HepG2 (cell line): ENCODE results near the gene EIF5. TPM values are rescaled to one million over a fixed set of nuclear protein-coding genes. Genes with fewer than 3 reads are reported as not detected.

ENCODE experiments used
- ATF7-NPFF ChIP-seq: sonication (generic); formaldehyde crosslinking; IDR thresholded peaks from 2 replicates; pipeline ENCODE4 v1.8.1; 2023; ENCODE audit warnings: mild to moderate bottlenecking, low read depth, missing genetic modification reagents, moderate library complexity
- ELF3 ChIP-seq: IDR thresholded peaks from 2 replicates; pipeline ENCODE4 v1.6.1; 2016; ENCODE audit warnings: missing genetic modification reagents, missing compliant biosample characterization
- HDAC1 ChIP-seq: sonication (generic); formaldehyde crosslinking; IDR thresholded peaks from 2 replicates; pipeline ENCODE4 v1.5.1; 2020; ENCODE audit warnings: mild to moderate bottlenecking, missing genetic modification reagents
- ISL2 ChIP-seq: sonication (generic); formaldehyde crosslinking; IDR thresholded peaks from 2 replicates; pipeline ENCODE4 v1.5.0; 2020; ENCODE audit warnings: missing genetic modification reagents
- KDM4B ChIP-seq: sonication (generic); formaldehyde crosslinking; IDR thresholded peaks from 2 replicates; pipeline ENCODE4 v1.4.0; 2020; ENCODE audit warnings: missing genetic modification reagents
- MZF1 ChIP-seq: sonication (generic); formaldehyde crosslinking; IDR thresholded peaks from 2 replicates; pipeline ENCODE4 v1.8.1; 2023; ENCODE audit warnings: mild to moderate bottlenecking, missing genetic modification reagents, borderline replicate concordance
- NR3C1 ChIP-seq: sonication (generic); formaldehyde crosslinking; IDR thresholded peaks from 2 replicates; pipeline ENCODE4 v1.4.0; 2020; ENCODE audit warnings: missing genetic modification reagents
- SALL1 ChIP-seq: sonication (generic); formaldehyde crosslinking; IDR thresholded peaks from 2 replicates; pipeline ENCODE4 v1.8.0; 2022; ENCODE audit warnings: mild to moderate bottlenecking, missing genetic modification reagents
- ZBTB7B ChIP-seq: sonication (generic); formaldehyde crosslinking; IDR thresholded peaks from 2 replicates; pipeline ENCODE4 v1.4.0; 2020; ENCODE audit warnings: missing genetic modification reagents
- ZKSCAN8 ChIP-seq: IDR thresholded peaks from 2 replicates; pipeline ENCODE4 v1.6.1; 2016; ENCODE audit warnings: borderline replicate concordance, missing genetic modification reagents, missing compliant biosample characterization
- ZNF143 ChIP-seq: sonication (generic); formaldehyde crosslinking; IDR thresholded peaks from 2 replicates; pipeline ENCODE4 v1.4.0; 2020; ENCODE audit warnings: missing genetic modification reagents
- ZNF33B ChIP-seq: sonication (generic); formaldehyde crosslinking; IDR thresholded peaks from 2 replicates; pipeline ENCODE4 v1.5.1; 2020; ENCODE audit warnings: mild to moderate bottlenecking, missing genetic modification reagents
- ZNF768 ChIP-seq: sonication (generic); formaldehyde crosslinking; IDR thresholded peaks from 2 replicates; pipeline ENCODE4 v1.4.0; 2020; ENCODE audit warnings: missing genetic modification reagents
- ZSCAN21 ChIP-seq: sonication (generic); formaldehyde crosslinking; IDR thresholded peaks from 2 replicates; pipeline ENCODE4 v1.8.0; 2022; ENCODE audit warnings: mild to moderate bottlenecking, missing genetic modification reagents, moderate library complexity, borderline replicate concordance
- ZSCAN29 ChIP-seq: sonication (generic); formaldehyde crosslinking; conservative IDR thresholded peaks from 2 replicates; pipeline ENCODE4 v1.4.0; 2020; ENCODE audit warnings: mild to moderate bottlenecking, missing genetic modification reagents
- polyA plus RNA-seq, 8 experiments: library from polyadenylated mRNA; depleted of rRNA in 3 of 8; stranded (reverse) in 7 of 8; unstranded in 1 of 8; fragments of >200 nt; fragmentation: Illumina TruSeq in 4 of 8; extraction: Trizol in 4 of 8; gene quantifications; 2 replicates each; pipeline versions ENCODE4 v1.2.1 to v1.2.3, GENCODE V29; 2011 to 2016; ENCODE audit warnings: low read depth in 4 of 8, missing spikeins in 1 of 8, mixed read lengths in 1 of 8; ENCODE audit not compliant: insufficient read depth in 1 of 8
- total RNA-seq, 5 experiments: library from RNA; depleted of rRNA; stranded (reverse); fragments of >200 nt; fragmentation: Illumina TruSeq; extraction: Trizol; gene quantifications; 2 replicates each; pipeline ENCODE4 v1.2.3, GENCODE V29; 2016; ENCODE audit warnings: low read depth in 1 of 5
- TF ChIP-seq, protein P1 (sequence below): IDR thresholded peaks from 2 replicates; pipeline ENCODE4 v1.4.0; 2020; ENCODE audit warnings: mild to moderate bottlenecking, missing genetic modification reagents
- TF ChIP-seq, protein P2 (sequence below): sonication (generic); formaldehyde crosslinking; IDR thresholded peaks from 2 replicates; pipeline ENCODE4 v1.5.1; 2020; ENCODE audit warnings: missing genetic modification reagents, mild to moderate bottlenecking, borderline replicate concordance
- TF ChIP-seq, protein P3 (sequence below): sonication (generic); formaldehyde crosslinking; IDR thresholded peaks from 2 replicates; pipeline ENCODE4 v1.4.0; 2020; ENCODE audit warnings: missing genetic modification reagents, borderline replicate concordance
- TF ChIP-seq, protein P4 (sequence below): sonication (generic); formaldehyde crosslinking; IDR thresholded peaks from 2 replicates; pipeline ENCODE4 v1.5.0; 2020; ENCODE audit warnings: mild to moderate bottlenecking, missing genetic modification reagents
- TF ChIP-seq, protein P5 (sequence below): sonication (generic); formaldehyde crosslinking; IDR thresholded peaks from 2 replicates; pipeline ENCODE4 v1.5.0; 2020; ENCODE audit warnings: mild to moderate bottlenecking, low read depth, missing genetic modification reagents, borderline replicate concordance

EIF5 gene
- total and polyA plus RNA-seq, 2 of the 13 experiments (the other 11 are each of a cell fraction or from before 2014, with no cell fraction given): 189 to 281 TPM

DNA sequence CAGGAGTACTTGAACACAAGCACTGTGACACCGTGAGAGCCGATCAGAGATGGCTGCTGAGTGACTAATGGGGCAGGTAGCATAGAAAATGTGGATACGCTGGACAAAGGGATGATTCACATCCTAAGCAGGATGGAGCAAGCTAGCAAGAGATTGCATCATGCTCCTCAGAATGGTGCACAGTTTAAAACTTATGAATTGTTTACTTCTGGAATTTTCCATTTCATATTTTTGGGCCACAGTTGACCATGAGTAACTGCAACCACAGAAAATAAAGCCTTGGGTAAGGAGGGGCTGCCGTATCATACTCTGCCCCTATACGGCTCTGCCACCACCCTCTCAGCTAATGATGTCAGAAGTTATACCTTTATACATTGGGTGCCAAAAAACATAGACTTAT lies 27.8 kb downstream of the EIF5 start (continued):
- TF ChIP-seq SALL1 (CRISPR knock-in tag) (peak; percentile 60), MZF1 (no peak), ZKSCAN8 (CRISPR knock-in tag) (peak; percentile 50; the same call in 1 of the 2 replicates), ZNF33B (CRISPR knock-in tag) (no peak), ZSCAN29 (CRISPR knock-in tag) (no peak), NR3C1 (no peak), ISL2 (CRISPR knock-in tag) (no peak), ZNF768 (CRISPR knock-in tag) (peak; percentile 72; the same call in 1 of the 2 replicates), KDM4B (CRISPR knock-in tag) (no peak), HDAC1 (0 out of 2 replicates have a peak, but pooled peaks have one; percentile 24), ZBTB7B (CRISPR knock-in tag) (no peak), ZNF143 (CRISPR knock-in tag) (no peak), ELF3 (CRISPR knock-in tag) (peak; percentile 38; the same call in 1 of the 2 replicates), ATF7-NPFF (CRISPR knock-in tag) (no peak), ZSCAN21 (0 out of 2 replicates have a peak, but pooled peaks have one; percentile 26)
- TF ChIP-seq, protein P1, sequence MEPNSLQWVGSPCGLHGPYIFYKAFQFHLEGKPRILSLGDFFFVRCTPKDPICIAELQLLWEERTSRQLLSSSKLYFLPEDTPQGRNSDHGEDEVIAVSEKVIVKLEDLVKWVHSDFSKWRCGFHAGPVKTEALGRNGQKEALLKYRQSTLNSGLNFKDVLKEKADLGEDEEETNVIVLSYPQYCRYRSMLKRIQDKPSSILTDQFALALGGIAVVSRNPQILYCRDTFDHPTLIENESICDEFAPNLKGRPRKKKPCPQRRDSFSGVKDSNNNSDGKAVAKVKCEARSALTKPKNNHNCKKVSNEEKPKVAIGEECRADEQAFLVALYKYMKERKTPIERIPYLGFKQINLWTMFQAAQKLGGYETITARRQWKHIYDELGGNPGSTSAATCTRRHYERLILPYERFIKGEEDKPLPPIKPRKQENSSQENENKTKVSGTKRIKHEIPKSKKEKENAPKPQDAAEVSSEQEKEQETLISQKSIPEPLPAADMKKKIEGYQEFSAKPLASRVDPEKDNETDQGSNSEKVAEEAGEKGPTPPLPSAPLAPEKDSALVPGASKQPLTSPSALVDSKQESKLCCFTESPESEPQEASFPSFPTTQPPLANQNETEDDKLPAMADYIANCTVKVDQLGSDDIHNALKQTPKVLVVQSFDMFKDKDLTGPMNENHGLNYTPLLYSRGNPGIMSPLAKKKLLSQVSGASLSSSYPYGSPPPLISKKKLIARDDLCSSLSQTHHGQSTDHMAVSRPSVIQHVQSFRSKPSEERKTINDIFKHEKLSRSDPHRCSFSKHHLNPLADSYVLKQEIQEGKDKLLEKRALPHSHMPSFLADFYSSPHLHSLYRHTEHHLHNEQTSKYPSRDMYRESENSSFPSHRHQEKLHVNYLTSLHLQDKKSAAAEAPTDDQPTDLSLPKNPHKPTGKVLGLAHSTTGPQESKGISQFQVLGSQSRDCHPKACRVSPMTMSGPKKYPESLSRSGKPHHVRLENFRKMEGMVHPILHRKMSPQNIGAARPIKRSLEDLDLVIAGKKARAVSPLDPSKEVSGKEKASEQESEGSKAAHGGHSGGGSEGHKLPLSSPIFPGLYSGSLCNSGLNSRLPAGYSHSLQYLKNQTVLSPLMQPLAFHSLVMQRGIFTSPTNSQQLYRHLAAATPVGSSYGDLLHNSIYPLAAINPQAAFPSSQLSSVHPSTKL (CRISPR knock-in tag): peak; percentile 78
- TF ChIP-seq, protein P2, sequence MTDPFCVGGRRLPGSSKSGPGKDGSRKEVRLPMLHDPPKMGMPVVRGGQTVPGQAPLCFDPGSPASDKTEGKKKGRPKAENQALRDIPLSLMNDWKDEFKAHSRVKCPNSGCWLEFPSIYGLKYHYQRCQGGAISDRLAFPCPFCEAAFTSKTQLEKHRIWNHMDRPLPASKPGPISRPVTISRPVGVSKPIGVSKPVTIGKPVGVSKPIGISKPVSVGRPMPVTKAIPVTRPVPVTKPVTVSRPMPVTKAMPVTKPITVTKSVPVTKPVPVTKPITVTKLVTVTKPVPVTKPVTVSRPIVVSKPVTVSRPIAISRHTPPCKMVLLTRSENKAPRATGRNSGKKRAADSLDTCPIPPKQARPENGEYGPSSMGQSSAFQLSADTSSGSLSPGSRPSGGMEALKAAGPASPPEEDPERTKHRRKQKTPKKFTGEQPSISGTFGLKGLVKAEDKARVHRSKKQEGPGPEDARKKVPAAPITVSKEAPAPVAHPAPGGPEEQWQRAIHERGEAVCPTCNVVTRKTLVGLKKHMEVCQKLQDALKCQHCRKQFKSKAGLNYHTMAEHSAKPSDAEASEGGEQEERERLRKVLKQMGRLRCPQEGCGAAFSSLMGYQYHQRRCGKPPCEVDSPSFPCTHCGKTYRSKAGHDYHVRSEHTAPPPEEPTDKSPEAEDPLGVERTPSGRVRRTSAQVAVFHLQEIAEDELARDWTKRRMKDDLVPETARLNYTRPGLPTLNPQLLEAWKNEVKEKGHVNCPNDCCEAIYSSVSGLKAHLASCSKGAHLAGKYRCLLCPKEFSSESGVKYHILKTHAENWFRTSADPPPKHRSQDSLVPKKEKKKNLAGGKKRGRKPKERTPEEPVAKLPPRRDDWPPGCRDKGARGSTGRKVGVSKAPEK (CRISPR knock-in tag): no peak
- TF ChIP-seq, protein P3, sequence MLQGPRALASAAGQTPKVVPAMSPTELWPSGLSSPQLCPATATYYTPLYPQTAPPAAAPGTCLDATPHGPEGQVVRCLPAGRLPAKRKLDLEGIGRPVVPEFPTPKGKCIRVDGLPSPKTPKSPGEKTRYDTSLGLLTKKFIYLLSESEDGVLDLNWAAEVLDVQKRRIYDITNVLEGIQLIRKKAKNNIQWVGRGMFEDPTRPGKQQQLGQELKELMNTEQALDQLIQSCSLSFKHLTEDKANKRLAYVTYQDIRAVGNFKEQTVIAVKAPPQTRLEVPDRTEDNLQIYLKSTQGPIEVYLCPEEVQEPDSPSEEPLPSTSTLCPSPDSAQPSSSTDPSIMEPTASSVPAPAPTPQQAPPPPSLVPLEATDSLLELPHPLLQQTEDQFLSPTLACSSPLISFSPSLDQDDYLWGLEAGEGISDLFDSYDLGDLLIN (CRISPR knock-in tag): no peak
- TF ChIP-seq, protein P4, sequence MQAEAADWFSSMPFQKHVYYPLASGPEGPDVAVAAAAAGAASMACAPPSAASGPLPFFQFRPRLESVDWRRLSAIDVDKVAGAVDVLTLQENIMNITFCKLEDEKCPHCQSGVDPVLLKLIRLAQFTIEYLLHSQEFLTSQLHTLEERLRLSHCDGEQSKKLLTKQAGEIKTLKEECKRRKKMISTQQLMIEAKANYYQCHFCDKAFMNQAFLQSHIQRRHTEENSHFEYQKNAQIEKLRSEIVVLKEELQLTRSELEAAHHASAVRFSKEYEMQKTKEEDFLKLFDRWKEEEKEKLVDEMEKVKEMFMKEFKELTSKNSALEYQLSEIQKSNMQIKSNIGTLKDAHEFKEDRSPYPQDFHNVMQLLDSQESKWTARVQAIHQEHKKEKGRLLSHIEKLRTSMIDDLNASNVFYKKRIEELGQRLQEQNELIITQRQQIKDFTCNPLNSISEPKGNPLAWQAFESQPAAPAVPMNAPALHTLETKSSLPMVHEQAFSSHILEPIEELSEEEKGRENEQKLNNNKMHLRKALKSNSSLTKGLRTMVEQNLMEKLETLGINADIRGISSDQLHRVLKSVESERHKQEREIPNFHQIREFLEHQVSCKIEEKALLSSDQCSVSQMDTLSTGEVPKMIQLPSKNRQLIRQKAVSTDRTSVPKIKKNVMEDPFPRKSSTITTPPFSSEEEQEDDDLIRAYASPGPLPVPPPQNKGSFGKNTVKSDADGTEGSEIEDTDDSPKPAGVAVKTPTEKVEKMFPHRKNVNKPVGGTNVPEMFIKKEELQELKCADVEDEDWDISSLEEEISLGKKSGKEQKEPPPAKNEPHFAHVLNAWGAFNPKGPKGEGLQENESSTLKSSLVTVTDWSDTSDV: no peak
- TF ChIP-seq, protein P5, sequence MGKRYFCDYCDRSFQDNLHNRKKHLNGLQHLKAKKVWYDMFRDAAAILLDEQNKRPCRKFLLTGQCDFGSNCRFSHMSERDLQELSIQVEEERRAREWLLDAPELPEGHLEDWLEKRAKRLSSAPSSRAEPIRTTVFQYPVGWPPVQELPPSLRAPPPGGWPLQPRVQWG: no peak
